CD4-positive, alpha-beta T cell treated with Interleukin-4 for 4 hours (primary cell): Measurements from ENCODE around the gene GIMAP7.
"Not testable (repeated sequence)": the region's sequence is repeated elsewhere in the genome, so short reads cannot be mapped to it uniquely, and the experiment has no call there.

Experiments used
- DNase-seq: peaks from one replicate; pipeline ENCODE4 v3.0.0-alpha.2; 2020

The GIMAP7 gene

DNA sequence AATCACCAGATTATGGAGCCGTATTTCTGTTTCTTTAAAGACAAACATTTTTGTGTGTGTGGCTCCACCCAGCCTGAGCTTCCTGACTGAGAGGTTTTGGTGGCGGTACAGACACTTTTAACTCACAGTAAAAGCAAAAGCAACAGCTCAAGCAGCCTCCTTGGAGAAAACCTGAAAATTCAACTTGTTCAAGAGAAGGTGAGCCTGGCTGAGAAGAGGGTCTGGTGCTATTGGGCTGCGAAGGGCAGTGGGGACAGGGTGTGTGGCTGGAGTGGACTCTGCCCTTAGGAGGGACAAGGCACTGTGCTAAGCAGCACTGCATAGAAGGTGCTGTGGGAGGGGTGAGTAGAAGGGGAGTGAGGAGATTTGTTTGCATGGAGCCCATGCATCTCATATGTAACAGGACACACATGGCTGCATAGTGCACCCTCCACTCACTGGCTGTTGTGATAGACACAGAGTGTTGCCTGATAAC, at the start of gene GIMAP7:
TSS of gene GIMAP7 (plus strand) at position 125 of the 475 bp plus-strand sequence. CDS start 5,103 bp downstream, outside the sequence.
- peak; percentile 90 for DNase-seq

DNA sequence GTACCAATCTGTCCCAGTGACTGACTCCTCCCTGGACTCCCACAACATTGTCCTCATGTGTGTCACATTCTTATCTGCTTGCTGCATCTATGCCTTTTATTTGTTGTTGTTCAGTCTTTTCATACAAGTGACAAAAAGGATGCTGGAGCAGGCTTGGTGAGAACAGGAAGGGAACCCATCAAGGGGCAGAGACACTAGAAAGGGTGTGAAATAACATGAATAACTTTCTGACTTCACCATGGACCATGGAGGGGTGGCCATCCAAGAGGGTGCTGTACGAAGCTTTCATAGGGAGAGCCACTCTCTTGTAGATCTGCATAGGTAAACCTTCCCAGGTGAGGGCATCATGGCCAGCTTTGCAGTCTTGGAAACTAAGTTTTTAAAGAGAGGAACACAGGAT, 49.7 kb upstream of the GIMAP7 start:
- no peak for DNase-seq

DNA sequence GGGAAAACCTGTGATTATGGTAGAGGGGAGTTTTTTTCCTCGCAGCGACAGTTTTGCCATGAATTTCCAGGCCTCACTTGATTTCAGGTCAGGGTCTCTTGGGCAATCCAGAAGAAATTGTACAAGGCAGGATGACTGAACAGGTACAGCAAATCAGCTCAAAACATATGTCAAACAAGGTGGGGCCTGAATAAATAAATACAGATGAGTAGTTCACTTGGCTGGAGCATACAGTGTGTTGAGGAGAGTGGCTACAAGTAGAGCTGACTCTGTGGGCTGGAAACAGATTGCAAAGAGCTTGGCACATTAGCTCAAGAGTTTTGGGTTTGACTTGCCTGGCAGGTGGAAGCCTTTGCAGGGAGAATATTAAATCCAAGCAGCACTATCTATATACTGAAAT, 49.3 kb upstream of the GIMAP7 start:
- DNase-seq, result no peak

DNA sequence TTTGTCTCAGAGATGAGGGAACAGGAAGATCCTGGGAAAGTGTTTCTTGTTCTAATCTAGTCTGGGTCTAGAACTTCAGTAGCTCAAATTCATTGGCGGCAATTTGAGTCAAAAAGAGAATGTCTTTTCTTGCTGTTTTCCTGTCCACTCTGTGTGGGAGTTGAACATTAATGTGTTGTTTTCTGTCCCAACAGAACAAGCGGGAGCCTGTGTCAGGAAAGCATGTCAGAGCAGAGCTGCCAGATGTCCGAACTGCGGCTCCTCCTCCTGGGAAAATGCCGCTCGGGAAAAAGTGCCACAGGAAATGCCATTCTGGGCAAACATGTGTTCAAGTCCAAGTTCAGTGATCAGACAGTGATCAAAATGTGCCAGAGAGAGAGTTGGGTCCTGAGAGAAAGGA, 48.2 kb upstream of the GIMAP7 start:
- no peak for DNase-seq

DNA sequence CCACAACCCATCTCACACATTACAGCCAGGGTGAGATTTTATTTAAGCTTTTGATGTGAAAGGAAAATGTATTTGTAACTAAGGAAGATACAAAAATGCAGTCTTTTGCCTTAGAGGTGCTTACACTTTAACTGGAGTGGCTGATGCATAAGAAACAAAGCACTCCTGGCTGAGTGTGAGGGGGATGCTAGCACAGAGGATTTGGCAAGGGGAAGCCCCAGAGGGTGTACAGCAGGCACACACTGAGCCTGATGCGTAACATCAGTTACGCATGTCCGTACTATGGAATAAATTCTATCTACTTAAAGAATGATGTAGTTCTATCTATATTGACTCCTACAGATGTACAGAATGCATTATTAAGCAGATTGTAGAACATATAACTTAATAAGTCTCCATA, 46.4 kb upstream of the GIMAP7 start:
- no peak for DNase-seq

DNA sequence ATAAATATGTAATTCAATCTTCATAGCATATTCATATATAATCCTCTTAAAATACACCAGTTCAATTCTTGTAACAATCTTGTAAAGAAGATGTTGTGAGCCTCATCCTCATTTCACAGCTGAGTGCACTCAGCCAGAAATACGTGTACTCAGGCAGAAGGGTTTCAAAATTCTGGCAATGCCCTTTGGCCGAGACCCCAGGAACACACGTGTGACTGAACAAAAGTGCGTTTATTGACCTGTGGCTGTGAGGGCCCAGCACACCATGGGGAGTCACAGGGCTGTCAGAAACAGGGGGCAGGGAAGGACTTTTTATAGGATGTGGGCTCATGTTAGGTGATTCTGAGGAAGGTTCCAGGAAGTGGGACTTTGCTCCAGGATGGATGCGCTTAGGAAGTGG, 42.8 kb upstream of the GIMAP7 start:
- no peak for DNase-seq

- DNase-seq, result no peak
Observed at GRCh38 chr7:150473902-150474301, 40.8 kb upstream of the GIMAP7 start.

GRCh38 chr7:150476285-150476684, 38.4 kb upstream of the GIMAP7 start:
- peak; percentile 57 for DNase-seq

GRCh38 chr7:150476819-150477631, 37.6 kb upstream of the GIMAP7 start:
- DNase-seq, result no peak

DNA sequence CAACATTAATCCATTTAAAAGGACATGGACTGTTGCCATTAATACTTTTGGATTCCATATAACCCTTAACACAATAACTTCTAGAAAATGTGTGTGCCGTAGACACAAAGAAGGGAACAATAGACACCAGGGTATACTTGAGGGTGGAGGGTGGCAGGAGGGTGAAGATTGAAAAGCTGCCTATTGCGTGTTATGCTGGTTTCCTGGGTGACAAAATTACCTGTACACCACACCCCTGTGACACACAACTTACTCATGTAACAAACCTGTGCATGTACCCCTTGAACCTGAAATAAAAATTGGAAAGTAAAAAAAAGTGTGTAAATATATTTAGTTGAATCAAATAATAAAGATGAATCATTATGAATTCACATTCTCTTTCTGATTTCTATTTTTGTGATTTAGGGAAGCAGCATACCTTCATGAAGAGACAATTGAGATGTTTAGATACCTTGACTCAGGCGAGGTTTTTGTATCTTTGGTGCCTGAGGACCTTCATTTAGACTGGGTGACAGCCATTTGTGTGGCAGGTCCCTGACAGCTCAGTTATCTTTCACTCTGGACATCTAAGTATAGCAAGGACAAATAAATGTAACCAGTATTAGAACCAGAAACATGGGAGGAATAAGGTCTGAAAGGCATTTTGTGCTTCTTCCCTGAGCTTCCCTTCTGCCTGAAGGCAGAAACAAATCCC, 35.5 kb upstream of the GIMAP7 start:
- DNase-seq, result peak; percentile 96

DNA sequence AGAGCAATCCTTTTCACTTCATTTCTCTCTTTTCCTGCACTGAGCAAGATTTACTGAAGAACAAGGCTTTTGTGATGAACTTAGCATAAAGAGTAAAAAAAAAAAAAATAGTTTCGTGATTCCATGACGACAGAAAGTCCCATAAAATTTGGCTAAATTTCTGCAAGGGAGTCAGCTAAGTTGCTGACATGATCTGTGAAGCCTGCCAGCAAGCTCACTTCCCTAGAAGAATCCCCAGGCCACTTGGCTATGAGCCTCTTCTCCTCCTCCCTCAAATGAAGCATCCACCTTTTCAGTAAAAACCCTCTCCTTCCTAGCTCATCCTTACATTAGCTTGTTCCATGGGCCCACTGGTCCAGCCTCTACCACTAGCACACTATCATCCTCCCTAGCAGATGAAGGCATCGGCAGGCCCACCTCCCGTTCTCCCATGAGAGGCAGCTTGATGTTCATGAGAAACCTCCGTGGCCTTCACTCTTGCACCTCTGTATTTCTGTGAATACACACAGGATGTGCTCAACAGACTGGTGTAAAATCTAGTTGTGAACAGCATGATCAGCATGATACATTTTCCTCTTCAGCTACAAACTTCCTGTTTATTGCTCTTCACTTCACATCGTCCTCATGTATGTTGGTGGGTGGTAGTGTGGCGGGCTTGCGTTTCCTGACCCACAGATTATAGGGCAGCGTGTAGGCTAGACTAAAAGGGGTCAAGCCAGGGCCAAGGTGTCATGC, 33.3 kb upstream of the GIMAP7 start:
- peak; percentile 91 for DNase-seq

GRCh38 chr7:150481922-150482321, 32.8 kb upstream of the GIMAP7 start:
- DNase-seq, result no peak

DNA sequence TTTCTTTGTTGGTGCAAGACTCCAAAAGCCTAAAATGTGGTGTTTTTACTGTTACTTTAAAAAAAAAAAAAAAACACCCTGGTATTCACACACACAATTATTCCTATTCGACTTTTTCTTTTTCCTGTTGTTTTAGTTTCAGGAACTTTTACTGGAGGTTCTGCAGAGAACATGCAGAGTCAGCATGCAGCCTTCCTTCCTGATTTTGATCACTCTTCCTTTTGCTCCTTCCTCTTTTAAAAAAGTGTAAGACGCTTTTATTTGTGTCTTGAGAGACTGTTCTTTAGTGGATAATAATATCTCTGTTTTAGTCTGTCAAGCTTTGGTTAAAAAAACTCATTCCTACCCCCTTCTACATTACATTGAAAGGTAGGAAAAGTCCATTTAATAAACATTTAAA, 31.2 kb upstream of the GIMAP7 start:
- DNase-seq, result not testable (repeated sequence)

DNA sequence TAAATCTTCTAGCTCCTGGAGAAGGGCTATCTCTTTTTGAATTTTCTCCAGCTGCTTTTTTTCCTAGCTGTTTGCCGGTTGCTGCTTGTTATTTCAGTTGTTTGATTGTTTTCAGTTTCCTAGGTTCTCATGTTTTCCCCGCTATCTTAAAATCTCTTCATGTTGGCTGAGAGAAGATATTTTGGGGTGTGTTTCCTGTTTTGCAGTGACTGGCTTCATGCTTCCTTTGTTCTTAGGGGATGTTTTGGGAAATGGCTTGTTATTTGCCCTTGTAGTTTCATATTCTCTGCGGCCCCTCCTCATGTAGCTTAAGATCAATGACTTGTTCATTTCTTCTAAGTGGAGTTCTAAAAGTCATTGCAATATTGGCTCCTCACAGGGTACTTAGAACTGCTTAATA, 30.6 kb upstream of the GIMAP7 start:
- peak; percentile 92 for DNase-seq

- DNase-seq, result no peak
Observed at GRCh38 chr7:150487625-150488024, 27.0 kb upstream of the GIMAP7 start.

DNA sequence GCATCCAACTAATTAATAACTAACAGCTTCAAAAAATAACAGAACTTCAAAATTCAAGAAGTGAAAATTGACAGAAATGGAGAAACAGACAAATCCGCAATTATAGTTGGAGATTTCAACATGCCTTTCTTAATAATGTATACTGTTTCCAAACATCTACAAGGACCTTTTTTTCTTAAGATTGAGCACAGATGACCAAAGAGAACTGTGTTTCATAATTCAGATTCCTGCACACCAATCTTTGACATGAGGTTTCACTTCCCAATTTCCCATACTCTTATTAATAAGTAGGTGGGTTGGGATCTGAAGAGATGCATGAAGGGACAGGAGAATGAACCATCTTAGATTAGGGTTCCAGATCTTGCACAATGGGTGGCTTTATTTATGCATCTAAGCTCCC, 24.9 kb upstream of the GIMAP7 start:
- no peak for DNase-seq

DNA sequence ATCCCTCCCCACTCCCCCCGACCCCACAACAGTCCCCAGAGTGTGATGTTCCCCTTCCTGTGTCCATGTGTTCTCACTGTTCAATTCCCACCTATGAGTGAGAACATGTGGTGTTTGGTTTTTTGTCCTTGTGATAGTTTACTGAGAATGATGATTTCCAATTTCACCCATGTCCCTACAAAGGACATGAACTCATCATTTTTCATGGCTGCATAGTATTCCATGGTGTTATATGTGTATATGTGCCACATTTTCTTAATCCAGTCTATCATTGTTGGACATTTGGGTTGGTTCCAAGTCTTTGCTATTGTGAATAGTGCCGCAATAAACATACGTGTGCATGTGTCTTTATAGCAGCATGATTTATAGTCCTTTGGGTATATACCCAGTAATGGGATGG, 21.2 kb upstream of the GIMAP7 start:
- not testable (repeated sequence) for DNase-seq

DNA sequence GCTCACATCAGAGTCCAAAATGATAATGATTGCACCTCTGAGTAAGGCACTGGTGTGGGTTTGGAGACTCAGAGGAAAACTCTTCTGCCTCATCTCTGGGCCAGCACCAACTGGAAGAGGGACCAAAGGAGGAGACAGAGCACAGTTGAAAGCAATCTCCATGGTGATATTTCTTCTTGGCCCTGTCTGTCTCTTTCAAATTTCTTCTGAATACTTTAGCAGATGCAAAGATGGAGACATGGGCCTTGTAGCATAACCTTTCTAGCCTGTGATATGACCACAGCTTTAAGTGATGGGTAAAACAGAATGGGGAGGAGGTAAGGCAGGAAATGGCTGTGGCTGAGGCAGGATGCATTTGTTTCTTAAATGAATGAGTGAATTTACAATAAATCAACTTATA, 12.2 kb upstream of the GIMAP7 start:
- peak; percentile 79 for DNase-seq

- no peak for DNase-seq
Observed at GRCh38 chr7:150503155-150503554, 11.5 kb upstream of the GIMAP7 start.

DNA sequence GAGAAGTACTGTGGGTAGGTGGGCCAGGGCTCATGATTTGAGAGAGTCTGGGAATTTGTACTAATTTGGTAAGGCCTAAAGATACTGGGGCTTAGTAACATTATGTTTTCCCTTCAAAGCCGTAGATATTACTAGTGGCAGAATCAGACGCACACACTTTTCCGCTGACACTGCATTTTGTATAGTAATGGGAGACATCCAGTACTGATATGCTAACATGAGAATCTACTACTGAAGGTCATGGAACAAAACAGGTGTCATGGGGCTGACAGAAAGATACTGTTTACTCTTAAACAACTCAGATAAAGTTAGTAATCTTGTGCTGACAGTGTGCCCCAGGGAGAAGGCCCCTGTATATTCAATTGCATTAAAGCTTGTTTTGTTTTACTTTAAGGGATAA, 11.1 kb upstream of the GIMAP7 start:
- no peak for DNase-seq

- peak; percentile 74 for DNase-seq
Observed at GRCh38 chr7:150507947-150508602, 6.6 kb upstream of the GIMAP7 start.

DNA sequence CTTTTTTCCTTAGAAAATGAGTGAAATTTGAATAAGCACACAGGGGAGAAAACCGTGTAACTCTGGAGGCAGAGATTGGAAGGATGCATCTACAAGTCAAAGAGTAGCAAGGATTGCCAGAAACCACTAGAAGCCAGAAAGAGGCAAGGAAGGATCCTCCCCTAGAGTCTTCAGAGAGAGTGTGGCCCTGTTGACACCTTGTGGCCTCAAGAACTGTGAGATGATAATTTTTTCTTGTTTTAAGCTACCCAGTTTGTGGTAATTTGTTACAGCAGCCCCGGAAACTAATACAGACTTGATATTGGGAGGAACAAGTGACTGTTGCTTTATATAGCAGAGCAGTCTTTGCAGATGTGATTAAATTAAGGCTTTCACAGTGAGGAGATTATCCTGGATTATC, 3.6 kb upstream of the GIMAP7 start:
- peak; percentile 45 for DNase-seq

- DNase-seq, result no peak
Observed at GRCh38 chr7:150513758-150514157, 914 bp upstream of the GIMAP7 start.
